IMR-90 (cell line): ENCODE data around the gene CDH16. TPM values are rescaled to one million over a fixed set of nuclear protein-coding genes. Genes with fewer than 3 reads are reported as not detected.

ENCODE experiments used
- ATAC-seq: fragments of 200-7000 bp; cut with Tn5 transposase; 2 replicates; pipeline ENCODE4 v1.9.1; 2020; ENCODE audit warnings: low read depth, mild to moderate bottlenecking, moderate library complexity
- BruUV-seq: library from RNA; stranded (reverse); fragments of 400-500 nt; replicated peaks from 2 replicates; lab custom pipeline; 2021; lab: Mats Ljungman, UMichigan
- CTCF ChIA-PET: fragments of 300-600 bp; formaldehyde crosslinking; extraction: SDS; loops from one replicate; lab custom pipeline; 2021; ENCODE audit warnings: antibody characterized with exemption; lab: Yijun Ruan, JAX
- POLR2A ChIA-PET: fragments of 300-600 bp; sonication (Branson Sonifier 250); formaldehyde crosslinking; loops from one replicate; lab custom pipeline; 2022; ENCODE audit warnings: antibody characterized with exemption; ENCODE audit not compliant: unreplicated experiment; lab: Charles Lee
- DNase-seq: peaks from one replicate; pipeline ENCODE4 v3.0.0; 2013
- H2AFZ ChIP-seq: replicated peaks from 2 replicates; pipeline ENCODE3; 2013; ENCODE audit warnings: low read length, mild to moderate bottlenecking; ENCODE audit not compliant: poor library complexity
- H2AK5ac ChIP-seq: 2 replicates; pipeline ENCODE4 v1.6.1; 2013; ENCODE audit warnings: low read depth, low read length, inconsistent platforms
- H2AK9ac ChIP-seq: replicated peaks from 2 replicates; pipeline ENCODE3; 2013; ENCODE audit warnings: mild to moderate bottlenecking, low read depth, low read length, moderate library complexity; ENCODE audit not compliant: poor library complexity
- H2BK120ac ChIP-seq: 2 replicates; pipeline ENCODE4 v1.6.1; 2013; ENCODE audit warnings: low read depth, low read length, inconsistent platforms
- H2BK15ac ChIP-seq: 3 replicates; pipeline ENCODE4 v1.6.1; 2013; ENCODE audit warnings: low read depth, low read length, inconsistent platforms
- H2BK20ac ChIP-seq: 2 replicates; pipeline ENCODE4 v1.6.1; 2013; ENCODE audit warnings: low read depth, mild to moderate bottlenecking, inconsistent platforms, low read length, moderate library complexity
- H2BK5ac ChIP-seq: 2 replicates; pipeline ENCODE4 v1.6.1; 2013; ENCODE audit warnings: mild to moderate bottlenecking, low read depth, low read length, inconsistent platforms; ENCODE audit not compliant: poor library complexity, severe bottlenecking
- H3K14ac ChIP-seq: replicated peaks from 2 replicates; pipeline ENCODE4 v1.6.1; 2013; ENCODE audit warnings: low read depth, low read length, inconsistent platforms
- H3K18ac ChIP-seq: 2 replicates; pipeline ENCODE4 v1.6.1; 2013; ENCODE audit warnings: low read depth, low read length, control low read depth
- H3K23ac ChIP-seq: 2 replicates; pipeline ENCODE4 v1.6.1; 2013; ENCODE audit warnings: low read depth, low read length, inconsistent platforms
- H3K27ac ChIP-seq: 2 replicates; pipeline ENCODE4 v1.5.1; 2013; ENCODE audit warnings: mild to moderate bottlenecking, control low read depth, low read length; ENCODE audit not compliant: insufficient read depth
- H3K27me3 ChIP-seq: 2 replicates; pipeline ENCODE4 v1.6.1; 2013; ENCODE audit warnings: low read length; ENCODE audit not compliant: control insufficient read depth, insufficient read depth
- H3K36me3 ChIP-seq: 2 replicates; pipeline ENCODE4 v1.6.1; 2013; ENCODE audit warnings: low read length, mixed read lengths; ENCODE audit not compliant: control insufficient read depth, insufficient read depth
- H3K4ac ChIP-seq: 2 replicates; pipeline ENCODE4 v1.6.1; 2013; ENCODE audit warnings: low read depth, low read length, inconsistent platforms
- H3K4me1 ChIP-seq: 2 replicates; pipeline ENCODE4 v1.6.1; 2013; ENCODE audit warnings: low read length, mixed read lengths; ENCODE audit not compliant: control insufficient read depth, insufficient read depth
- H3K4me2 ChIP-seq: 2 replicates; pipeline ENCODE4 v1.6.1; 2013; ENCODE audit warnings: low read depth, mild to moderate bottlenecking, control low read depth, low read length, moderate library complexity
- H3K4me3 ChIP-seq: 2 replicates; pipeline ENCODE4 v1.5.1; 2013; ENCODE audit warnings: low read depth, mild to moderate bottlenecking, control low read depth, low read length, moderate library complexity; ENCODE audit not compliant: insufficient read depth
- H3K56ac ChIP-seq: 2 replicates; pipeline ENCODE4 v1.6.1; 2013; ENCODE audit warnings: low read length, inconsistent platforms; ENCODE audit not compliant: insufficient read depth; ENCODE audit errors: extremely low read depth
- H3K79me1 ChIP-seq, 2 experiments: 2 replicates each; pipeline ENCODE4 v1.6.1; 2013; ENCODE audit warnings: low read length in 2 of 2, inconsistent platforms in 1 of 2, low read depth in 1 of 2
- H3K9ac ChIP-seq: 2 replicates; pipeline ENCODE4 v1.6.1; 2013; ENCODE audit warnings: low read depth, low read length, control low read depth
- H3K9me1 ChIP-seq: 2 replicates; pipeline ENCODE4 v1.6.1; 2013; ENCODE audit warnings: low read length, inconsistent platforms; ENCODE audit not compliant: insufficient read depth
- H3K9me3 ChIP-seq: 2 replicates; pipeline ENCODE4 v1.6.1; 2013; ENCODE audit warnings: low read length; ENCODE audit not compliant: control insufficient read depth, insufficient read depth
- H4K20me1 ChIP-seq: 2 replicates; pipeline ENCODE4 v1.6.1; 2013; ENCODE audit warnings: low read length, inconsistent platforms; ENCODE audit not compliant: insufficient read depth
- H4K5ac ChIP-seq: 2 replicates; pipeline ENCODE4 v1.6.1; 2013; ENCODE audit warnings: mild to moderate bottlenecking, low read depth, low read length, control low read depth
- H4K8ac ChIP-seq, 2 experiments: 2 replicates each; pipeline ENCODE4 v1.6.1; 2013; ENCODE audit warnings: low read depth in 2 of 2, low read length in 2 of 2, control low read depth in 1 of 2, inconsistent platforms in 1 of 2
- H4K91ac ChIP-seq: 2 replicates; pipeline ENCODE4 v1.6.1; 2013; ENCODE audit warnings: low read depth, low read length, inconsistent platforms; ENCODE audit not compliant: insufficient read depth
- CEBPB ChIP-seq: IDR thresholded peaks from 2 replicates; pipeline ENCODE4 v1.6.1; 2012; ENCODE audit warnings: low read depth, low read length, improper control_type of control experiment
- CHD1 ChIP-seq: IDR thresholded peaks from 2 replicates; pipeline ENCODE4 v1.6.1; 2012; ENCODE audit warnings: low read depth, low read length, improper control_type of control experiment
- CTCF ChIP-seq: conservative IDR thresholded peaks from 2 replicates; pipeline ENCODE4 v1.5.1; 2012; ENCODE audit warnings: mild to moderate bottlenecking, low read depth, low read length, improper control_type of control experiment
- FOS ChIP-seq: fragments of 150-350 bp; IDR thresholded peaks from 2 replicates; pipeline ENCODE4 v1.6.1; 2016; ENCODE audit warnings: low read depth, low read length
- MAZ ChIP-seq: IDR thresholded peaks from 2 replicates; pipeline ENCODE4 v1.6.1; 2012; ENCODE audit warnings: low read depth, mild to moderate bottlenecking, low read length, improper control_type of control experiment, moderate library complexity, borderline replicate concordance
- MXI1 ChIP-seq: IDR thresholded peaks from 2 replicates; pipeline ENCODE4 v1.6.1; 2012; ENCODE audit warnings: low read depth, mild to moderate bottlenecking, low read length, moderate library complexity, borderline replicate concordance
- NFE2L2 ChIP-seq: fragments of 150-350 bp; IDR thresholded peaks from 2 replicates; pipeline ENCODE4 v1.6.1; 2016; ENCODE audit warnings: low read depth, mild to moderate bottlenecking, low read length
- POLR2A ChIP-seq: IDR thresholded peaks from 2 replicates; pipeline ENCODE4 v1.6.1; 2012; ENCODE audit warnings: mild to moderate bottlenecking, low read depth, low read length
- RAD21 ChIP-seq: IDR thresholded peaks from 2 replicates; pipeline ENCODE4 v1.6.1; 2012; ENCODE audit warnings: low read length, improper control_type of control experiment
- RCOR1 ChIP-seq: IDR thresholded peaks from 2 replicates; pipeline ENCODE4 v1.6.1; 2012; ENCODE audit warnings: mild to moderate bottlenecking, low read length, improper control_type of control experiment; ENCODE audit not compliant: insufficient replicate concordance
- RFX5 ChIP-seq: IDR thresholded peaks from 2 replicates; pipeline ENCODE4 v1.8.0; 2012; ENCODE audit warnings: low read depth, mild to moderate bottlenecking, low read length, moderate library complexity
- SMC3 ChIP-seq: fragments of 150-350 bp; IDR thresholded peaks from 2 replicates; pipeline ENCODE4 v1.6.1; 2016; ENCODE audit warnings: low read depth, mild to moderate bottlenecking, antibody characterized with exemption, low read length, moderate library complexity
- WGBS, 2 experiments: methylation state at CpG; one replicate each; pipeline versions ENCODE4 v1.1.5 to v1.1.7; 2013; ENCODE audit warnings: missing lambda C conversion rate in 2 of 2; ENCODE audit not compliant: insufficient read length in 1 of 2; ENCODE audit errors: extremely low coverage in 2 of 2; 5-methylcytosine and 5-hydroxymethylcytosine counted together
- dilution Hi-C: fragments of 300-500 bp; cut with HindIII; formaldehyde crosslinking; loops from one replicate; pipeline ENCODE4 v1.14.3; 2018; ENCODE audit warnings: low sequenced_read_pairs; ENCODE audit not compliant: unreplicated experiment
- in situ Hi-C: fragments of 300-500 bp; cut with MboI; formaldehyde crosslinking; loops from 3 replicates; pipeline ENCODE4 v1.14.3; 2019; ENCODE audit warnings: low sequenced_read_pairs, inconsistent platforms, mixed read lengths
- intact Hi-C: fragments of 100-400 bp; cut with micrococcal nuclease; formaldehyde crosslinking; loops from 2 replicates; pipeline ENCODE4 v1.10.0; 2022
- polyA plus RNA-seq, 3 experiments: library from polyadenylated mRNA; depleted of rRNA; stranded (reverse); fragments of >200 nt; gene quantifications; 2 replicates each; pipeline ENCODE4 v1.2.3, GENCODE V29; 2012; ENCODE audit warnings: low replicate concordance in 1 of 3
- total RNA-seq: library from RNA; depleted of rRNA; stranded (reverse); fragments of >200 nt; gene quantifications from 2 replicates; pipeline ENCODE4 v1.2.3, GENCODE V29; 2012
- TF ChIP-seq, protein P1 (sequence below): fragments of 150-350 bp; IDR thresholded peaks from 2 replicates; pipeline ENCODE4 v1.6.1; 2016; ENCODE audit warnings: low read depth, mild to moderate bottlenecking, low read length, moderate library complexity, borderline replicate concordance
- TF ChIP-seq, protein P2 (sequence below): fragments of 150-350 bp; IDR thresholded peaks from 2 replicates; pipeline ENCODE4 v1.6.1; 2017; ENCODE audit warnings: mild to moderate bottlenecking, antibody characterized with exemption, low read length, low read depth

The CDH16 gene
- total and polyA plus RNA-seq, 2 of the 4 experiments (the other 2 are of a cell fraction), result not detected

DNA sequence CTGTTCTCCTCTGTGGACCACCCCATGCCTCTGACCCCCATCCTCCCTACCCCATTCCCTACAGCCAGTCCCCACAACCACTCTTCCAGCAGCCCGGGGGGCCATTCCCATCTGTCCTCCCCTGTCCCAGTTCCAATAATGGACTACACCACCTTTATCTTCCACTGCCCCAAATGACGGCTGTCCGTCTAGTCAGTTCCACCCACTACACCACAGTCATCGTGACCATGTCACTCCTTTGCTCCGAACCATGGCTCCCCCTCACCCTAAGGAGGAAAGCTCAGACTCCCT is 23.1 kb downstream of the CDH16 start:
- Histone ChIP-seq H2AK5ac (peak overlapping the region; percentile 82), H3K27ac (no peak overlapping the region), H3K79me1 (no peaks in the 10 kb centered on the region; a peak in 2 of 4 replicates), H3K23ac (no peak overlapping the region), H4K20me1 (no peaks in the 10 kb centered on the region), H4K8ac (peak overlapping the region in 1 of 2 experiments; percentile 47; a peak in 1 of 4 replicates), H2BK15ac (no peak overlapping the region), H3K9me1 (peaks cover 17% of the 10 kb centered on the region), H2BK5ac (no peak overlapping the region), H2BK120ac (no peak overlapping the region), H3K9ac (no peak overlapping the region), H3K4me1 (peaks cover 20% of the 10 kb centered on the region), H4K5ac (no peak overlapping the region), H2BK20ac (no peak overlapping the region), H2AFZ (peak overlapping the region; percentile 85), H3K9me3 (no peaks in the 10 kb centered on the region), H3K36me3 (peaks cover 4% of the 10 kb centered on the region; the same call in 1 of the 2 replicates), H3K14ac (no peak overlapping the region), H3K27me3 (no peaks in the 10 kb centered on the region), H3K18ac (no peak overlapping the region), H3K4me2 (no peak overlapping the region), H4K91ac (no peak overlapping the region), H3K4me3 (no peak overlapping the region), H2AK9ac (peak overlapping the region; percentile 42), H3K4ac (0 out of 2 replicates have a peak overlapping the region, but pooled peaks have one; percentile 59), H3K56ac (no peak overlapping the region)
- DNase-seq (no peak), ATAC-seq (no peak)
- TF ChIP-seq RFX5, result no peak
- TF ChIP-seq POLR2A, result no peak
- no peak for TF ChIP-seq CEBPB
- TF ChIP-seq CHD1, result no peak
- TF ChIP-seq RAD21, result no peak
- TF ChIP-seq NFE2L2, result no peak
- TF ChIP-seq, protein P1, sequence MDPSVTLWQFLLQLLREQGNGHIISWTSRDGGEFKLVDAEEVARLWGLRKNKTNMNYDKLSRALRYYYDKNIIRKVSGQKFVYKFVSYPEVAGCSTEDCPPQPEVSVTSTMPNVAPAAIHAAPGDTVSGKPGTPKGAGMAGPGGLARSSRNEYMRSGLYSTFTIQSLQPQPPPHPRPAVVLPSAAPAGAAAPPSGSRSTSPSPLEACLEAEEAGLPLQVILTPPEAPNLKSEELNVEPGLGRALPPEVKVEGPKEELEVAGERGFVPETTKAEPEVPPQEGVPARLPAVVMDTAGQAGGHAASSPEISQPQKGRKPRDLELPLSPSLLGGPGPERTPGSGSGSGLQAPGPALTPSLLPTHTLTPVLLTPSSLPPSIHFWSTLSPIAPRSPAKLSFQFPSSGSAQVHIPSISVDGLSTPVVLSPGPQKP, result no peak
- TF ChIP-seq SMC3, result no peak
- TF ChIP-seq, protein P2, sequence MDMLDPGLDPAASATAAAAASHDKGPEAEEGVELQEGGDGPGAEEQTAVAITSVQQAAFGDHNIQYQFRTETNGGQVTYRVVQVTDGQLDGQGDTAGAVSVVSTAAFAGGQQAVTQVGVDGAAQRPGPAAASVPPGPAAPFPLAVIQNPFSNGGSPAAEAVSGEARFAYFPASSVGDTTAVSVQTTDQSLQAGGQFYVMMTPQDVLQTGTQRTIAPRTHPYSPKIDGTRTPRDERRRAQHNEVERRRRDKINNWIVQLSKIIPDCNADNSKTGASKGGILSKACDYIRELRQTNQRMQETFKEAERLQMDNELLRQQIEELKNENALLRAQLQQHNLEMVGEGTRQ, result no peak
- no peak for TF ChIP-seq CTCF
- no peak for TF ChIP-seq RCOR1
- TF ChIP-seq MXI1, result no peak
- no peak for TF ChIP-seq MAZ
- no peak for TF ChIP-seq FOS
- no TSS peak for BruUV-seq
- intact Hi-C loops (loop anchor here (1.0 to 10.0 kb wide), 4 partner anchors 32 to 259 kb away; partner anchors contain the start of genes B3GNT9, CES2, CIAO2B and FBXL8), in situ Hi-C loops (loop anchor here (5.0 kb wide), 1 partner anchor 37 kb away; the partner anchor contains the start of gene CIAO2B), dilution Hi-C loops (no loop called here)
- ChIA-PET CTCF (interaction anchor here (0.8 to 1.8 kb wide), 7 partner anchors 10 to 64 kb away, joined by 3 to 20 read pairs (median 4); partner anchors contain the start of genes PDP2 and RRAD), POLR2A (interaction anchor here (0.9 kb wide), 1 partner anchor 32 kb away, joined by 3 read pairs; no protein-coding TSS in a partner anchor)
- 60% methylated on average over 1 of the region's 5 CpGs; no CpG with 5 or more reads in 1 of the 2 experiments for WGBS, 2 experiments
